OCI-LY1 (cell line): ENCODE results near the gene SKAP1.

Source experiments
- H2AFZ ChIP-seq: fragments of 200-600 bp; sonication (generic), shearing (Covaris generic); 2 replicates; pipeline ENCODE4 v1.6.0; 2014; ENCODE audit warnings: antibody characterized with exemption, mild to moderate bottlenecking, low read length
- H3F3A ChIP-seq: fragments of 200-600 bp; sonication (generic), shearing (Covaris generic); 2 replicates; pipeline ENCODE4 v1.6.0; 2014; ENCODE audit warnings: mild to moderate bottlenecking, antibody characterized with exemption, low read length, moderate library complexity; ENCODE audit not compliant: insufficient read depth
- H3K27ac ChIP-seq: fragments of 200-600 bp; sonication (generic); 2 replicates; pipeline ENCODE4 v1.5.1; 2014; ENCODE audit warnings: low read length, mixed run types, mild to moderate bottlenecking, low read depth; ENCODE audit not compliant: poor library complexity, severe bottlenecking
- H3K27me3 ChIP-seq: fragments of 200-600 bp; sonication (generic); 2 replicates; pipeline ENCODE4 v1.6.0; 2014; ENCODE audit warnings: antibody characterized with exemption, mild to moderate bottlenecking, low read length, moderate library complexity; ENCODE audit not compliant: insufficient read depth
- H3K36me3 ChIP-seq: fragments of 200-600 bp; sonication (generic); 2 replicates; pipeline ENCODE4 v1.6.1; 2014; ENCODE audit warnings: mild to moderate bottlenecking, antibody characterized with exemption, low read length, moderate library complexity, mixed read lengths; ENCODE audit not compliant: insufficient read depth
- H3K4me1 ChIP-seq: fragments of 200-600 bp; sonication (generic); 2 replicates; pipeline ENCODE4 v1.5.1; 2014; ENCODE audit warnings: mild to moderate bottlenecking, low read length, moderate library complexity; ENCODE audit not compliant: insufficient read depth, severe bottlenecking
- H3K4me2 ChIP-seq: fragments of 200-600 bp; sonication (generic), shearing (Covaris generic); 2 replicates; pipeline ENCODE4 v1.6.1; 2014; ENCODE audit warnings: low read length
- H3K4me3 ChIP-seq: fragments of 200-600 bp; sonication (generic); 2 replicates; pipeline ENCODE4 v1.5.1; 2014; ENCODE audit warnings: low read length, low read depth, mild to moderate bottlenecking, mixed read lengths; ENCODE audit not compliant: poor library complexity, severe bottlenecking
- H3K79me2 ChIP-seq: fragments of 200-600 bp; shearing (Covaris generic); 2 replicates; pipeline ENCODE4 v1.6.1; 2016; ENCODE audit warnings: mixed run types, low read length, mixed read lengths; ENCODE audit not compliant: insufficient read depth
- H3K9ac ChIP-seq: fragments of 200-600 bp; sonication (generic), shearing (Covaris generic); 2 replicates; pipeline ENCODE4 v1.6.1; 2014; ENCODE audit warnings: mild to moderate bottlenecking, low read length, mixed read lengths
- H3K9me2 ChIP-seq: fragments of 200-600 bp; sonication (generic), shearing (Covaris generic); 2 replicates; pipeline ENCODE4 v1.6.1; 2014; ENCODE audit warnings: low read depth, mild to moderate bottlenecking, low read length, mixed read lengths
- H3K9me3 ChIP-seq: fragments of 200-600 bp; shearing (Covaris generic); 2 replicates; pipeline ENCODE4 v1.6.1; 2014; ENCODE audit warnings: low read length, mixed read lengths
- H4K20me1 ChIP-seq: fragments of 200-600 bp; sonication (generic), shearing (Covaris generic); 2 replicates; pipeline ENCODE4 v1.6.0; 2016; ENCODE audit warnings: mild to moderate bottlenecking, low read length; ENCODE audit not compliant: insufficient read depth
- CTCF ChIP-seq: fragments of 200-600 bp; sonication (generic), shearing (Covaris generic); IDR thresholded peaks from 2 replicates; pipeline ENCODE4 v1.5.1; 2017; ENCODE audit warnings: mild to moderate bottlenecking, antibody characterized with exemption, low read length, moderate library complexity, mixed read lengths
- EZH2 ChIP-seq: fragments of 200-600 bp; sonication (generic), shearing (Covaris generic); IDR thresholded peaks from 2 replicates; pipeline ENCODE4 v1.8.0; 2017; ENCODE audit warnings: borderline replicate concordance, mixed run types, mild to moderate bottlenecking, antibody characterized with exemption, low read length, moderate library complexity, mixed read lengths

SKAP1 gene

GRCh38 chr17:48152289-48152688 lies 277.7 kb downstream of the SKAP1 start:
- Histone ChIP-seq H3K4me1 (no peaks in the 10 kb centered on the region), H3K9me2 (no peaks in the 10 kb centered on the region), H3K9ac (no peak overlapping the region), H4K20me1 (no peaks in the 10 kb centered on the region), H3F3A (no peaks in the 10 kb centered on the region), H3K27ac (no peak overlapping the region), H3K27me3 (0 out of 2 replicates have a peak, but pooled peaks cover 7% of the 10 kb centered on the region), H3K79me2 (no peaks in the 10 kb centered on the region), H3K9me3 (no peaks in the 10 kb centered on the region), H2AFZ (no peak overlapping the region), H3K4me3 (no peak overlapping the region), H3K4me2 (no peak overlapping the region), H3K36me3 (no peaks in the 10 kb centered on the region)
- no peak for TF ChIP-seq CTCF
- TF ChIP-seq EZH2, result no peak

DNA sequence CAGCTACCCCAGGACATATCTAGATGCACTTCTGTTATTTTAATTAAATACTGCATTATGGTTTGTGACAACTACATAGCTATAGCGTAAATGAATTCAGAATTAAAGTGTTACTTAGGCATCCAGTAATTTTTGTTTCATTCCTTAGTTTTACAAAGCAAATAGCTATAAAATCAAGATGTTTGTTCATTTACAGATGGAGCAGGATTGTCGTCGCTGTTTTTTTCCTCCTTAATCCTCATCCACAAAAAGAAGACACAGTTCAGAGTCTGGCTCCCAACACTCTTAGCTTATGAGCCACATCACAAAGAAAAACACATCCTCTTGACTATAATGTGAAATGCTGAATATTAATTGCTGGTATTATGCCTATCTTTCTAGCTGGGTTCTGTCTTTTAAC lies 278.8 kb downstream of the SKAP1 start:
- Histone ChIP-seq H3F3A (no peaks in the 10 kb centered on the region), H3K4me3 (no peak overlapping the region), H3K9me3 (no peaks in the 10 kb centered on the region), H3K9me2 (no peaks in the 10 kb centered on the region), H3K4me1 (no peaks in the 10 kb centered on the region), H3K4me2 (no peak overlapping the region), H3K27ac (no peak overlapping the region), H4K20me1 (no peaks in the 10 kb centered on the region), H3K27me3 (0 out of 2 replicates have a peak, but pooled peaks cover 7% of the 10 kb centered on the region), H3K79me2 (no peaks in the 10 kb centered on the region), H3K36me3 (no peaks in the 10 kb centered on the region), H3K9ac (no peak overlapping the region), H2AFZ (no peak overlapping the region)
- TF ChIP-seq CTCF (no peak), EZH2 (no peak)

GRCh38 chr17:48150597-48151001 lies 279.4 kb downstream of the SKAP1 start:
- H3K9me2 ChIP-seq, result no peaks in the 10 kb centered on the region
- H3K4me1 ChIP-seq, result no peaks in the 10 kb centered on the region
- TF ChIP-seq EZH2 (no peak), CTCF (no peak)
- H3K4me2 ChIP-seq, result no peak overlapping the region
- H3K36me3 ChIP-seq, result no peaks in the 10 kb centered on the region
- H4K20me1 ChIP-seq, result no peaks in the 10 kb centered on the region
- no peak overlapping the region for H3K4me3 ChIP-seq
- H3K27me3 ChIP-seq, result 0 out of 2 replicates have a peak, but pooled peaks cover 7% of the 10 kb centered on the region
- no peaks in the 10 kb centered on the region for H3K79me2 ChIP-seq
- H3K27ac ChIP-seq, result no peak overlapping the region
- H3F3A ChIP-seq, result no peaks in the 10 kb centered on the region
- H2AFZ ChIP-seq, result no peak overlapping the region
- H3K9ac ChIP-seq, result no peak overlapping the region
- no peaks in the 10 kb centered on the region for H3K9me3 ChIP-seq
